HG02973 (cell line): ENCODE data around the gene OSBPL1A.

Source experiments
- ATAC-seq: cut with Tn5 transposase; IDR thresholded peaks from one replicate; pipeline ENCODE4 v1.9.1; 2021; ENCODE audit warnings: moderate library complexity; ENCODE audit not compliant: unreplicated experiment

The OSBPL1A gene

GRCh38 chr18:24230766-24231165 is 166.9 kb downstream of the OSBPL1A start:
- ATAC-seq, result no peak

DNA sequence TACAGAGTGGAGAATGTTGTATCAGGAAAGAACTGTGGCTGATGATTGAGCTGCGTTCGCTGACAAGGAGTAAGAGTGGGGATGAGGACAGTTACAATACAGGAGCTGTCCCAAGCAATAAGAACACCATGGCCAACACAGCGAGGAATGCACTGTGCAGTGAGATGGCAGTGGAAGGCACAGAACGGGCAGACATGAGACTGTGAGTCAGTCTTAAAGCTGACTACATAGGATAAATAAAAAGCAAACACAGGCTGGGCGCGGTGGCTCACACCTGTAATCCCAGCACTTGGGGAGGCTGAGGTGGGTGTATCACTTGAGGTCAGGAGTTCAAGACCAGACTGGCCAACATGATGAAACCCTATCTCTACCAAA is 169.0 kb downstream of the OSBPL1A start:
- ATAC-seq, result no peak

- no peak for ATAC-seq
These were observed 169.5 kb downstream of the OSBPL1A start for GRCh38 chr18:24227977-24228666.

DNA sequence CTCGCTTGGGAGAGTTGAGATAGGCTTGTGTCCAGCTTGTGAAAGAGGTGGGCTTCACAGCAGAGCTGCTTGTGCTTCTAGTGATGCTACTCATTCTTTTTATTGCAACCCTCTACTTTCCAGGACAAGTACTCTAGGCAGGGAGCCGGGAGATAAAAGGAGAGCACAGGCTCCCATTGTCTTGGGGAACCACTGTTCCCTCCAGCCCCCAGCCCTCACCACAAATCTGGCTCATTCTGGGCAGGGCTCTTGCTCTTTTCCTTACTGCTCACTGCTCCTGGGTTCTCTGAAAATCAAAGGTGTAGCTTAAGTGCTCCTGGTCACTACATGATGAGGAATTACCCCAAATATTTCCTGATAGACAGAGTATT is 177.3 kb downstream of the OSBPL1A start:
- ATAC-seq, result no peak

- no peak for ATAC-seq
These were observed 177.9 kb downstream of the OSBPL1A start for GRCh38 chr18:24219561-24220317.

GRCh38 chr18:24214913-24215312 is 182.7 kb downstream of the OSBPL1A start:
- no peak for ATAC-seq

- ATAC-seq, result no peak
These were observed 183.5 kb downstream of the OSBPL1A start for GRCh38 chr18:24214144-24214543.

GRCh38 chr18:24212939-24213338 is 184.7 kb downstream of the OSBPL1A start:
- ATAC-seq, result no peak

GRCh38 chr18:24209558-24209957 is 188.1 kb downstream of the OSBPL1A start:
- ATAC-seq, result no peak

DNA sequence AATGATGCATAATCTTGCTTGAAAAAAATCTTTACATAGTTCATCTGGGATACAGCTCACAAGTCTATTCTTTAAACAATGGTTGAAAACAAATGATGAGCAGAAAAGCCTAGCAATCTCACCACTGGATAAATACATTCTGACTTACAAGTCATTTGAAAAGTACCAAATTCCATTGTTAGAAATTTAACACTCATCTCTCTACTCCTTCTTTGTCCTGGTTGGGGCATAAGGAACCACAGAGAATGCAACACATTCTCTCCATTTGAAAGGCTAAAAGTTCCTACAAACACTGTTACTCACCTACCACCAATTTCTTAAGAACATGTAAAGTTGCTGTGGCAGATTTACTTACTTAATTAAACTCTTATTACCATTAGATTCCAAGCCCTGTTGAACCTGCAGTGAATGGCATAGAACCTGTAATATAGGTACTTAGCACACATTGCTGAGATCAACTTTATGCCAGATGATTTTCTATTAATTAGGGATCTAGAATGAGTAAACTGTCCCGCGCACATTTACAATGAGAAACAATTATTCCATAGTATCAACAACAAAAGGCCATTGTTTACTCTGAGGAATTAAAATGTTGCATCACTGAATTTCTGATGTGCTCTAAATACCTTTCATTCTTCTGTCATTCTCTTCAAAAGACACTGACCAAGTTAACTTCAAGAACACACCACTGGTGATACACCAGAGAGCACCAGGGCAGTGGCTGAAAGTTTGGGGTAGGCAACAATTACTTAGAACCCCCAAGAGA is 189.2 kb downstream of the OSBPL1A start:
- no peak for ATAC-seq

GRCh38 chr18:24204904-24205303 is 192.7 kb downstream of the OSBPL1A start:
- ATAC-seq, result no peak

GRCh38 chr18:24201699-24202687 is 195.6 kb downstream of the OSBPL1A start:
- ATAC-seq, result no peak

DNA sequence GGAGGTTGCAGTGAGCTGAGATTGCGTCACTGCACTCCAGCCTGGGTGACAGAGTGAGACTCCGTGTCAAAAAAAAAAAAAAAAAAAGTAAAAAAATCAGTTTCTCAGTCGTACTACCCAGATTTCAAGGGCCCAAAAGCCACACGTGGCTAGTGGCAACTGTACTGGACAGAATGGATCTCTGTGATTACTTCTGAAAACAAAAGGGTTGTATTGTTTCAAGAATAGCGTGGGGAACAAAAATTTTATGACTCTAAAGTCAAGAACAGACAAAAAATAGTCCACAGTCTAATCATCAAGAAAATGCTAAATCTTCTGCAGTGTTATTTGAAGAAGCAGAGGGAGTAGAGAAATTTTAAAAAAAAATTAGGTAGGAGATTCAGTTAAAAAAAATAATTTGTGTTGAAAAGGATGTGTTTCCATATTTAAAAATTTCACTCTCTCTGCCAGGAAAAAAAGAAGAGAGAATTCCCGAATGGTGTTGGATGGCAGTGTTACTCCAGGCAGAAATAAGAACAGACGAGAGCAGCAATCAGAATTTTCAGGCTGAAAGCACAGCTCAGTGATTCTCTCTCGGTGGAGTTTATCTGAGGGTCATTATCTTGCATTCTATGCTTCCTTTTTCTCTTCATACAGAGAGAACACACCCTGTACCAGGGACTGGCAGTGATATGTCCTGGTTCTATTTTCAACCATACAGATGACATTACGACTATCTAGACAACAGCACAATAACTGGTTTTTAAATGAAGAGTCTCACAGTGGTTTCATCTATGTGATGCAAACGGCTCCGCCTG is 196.9 kb downstream of the OSBPL1A start:
- ATAC-seq, result no peak

DNA sequence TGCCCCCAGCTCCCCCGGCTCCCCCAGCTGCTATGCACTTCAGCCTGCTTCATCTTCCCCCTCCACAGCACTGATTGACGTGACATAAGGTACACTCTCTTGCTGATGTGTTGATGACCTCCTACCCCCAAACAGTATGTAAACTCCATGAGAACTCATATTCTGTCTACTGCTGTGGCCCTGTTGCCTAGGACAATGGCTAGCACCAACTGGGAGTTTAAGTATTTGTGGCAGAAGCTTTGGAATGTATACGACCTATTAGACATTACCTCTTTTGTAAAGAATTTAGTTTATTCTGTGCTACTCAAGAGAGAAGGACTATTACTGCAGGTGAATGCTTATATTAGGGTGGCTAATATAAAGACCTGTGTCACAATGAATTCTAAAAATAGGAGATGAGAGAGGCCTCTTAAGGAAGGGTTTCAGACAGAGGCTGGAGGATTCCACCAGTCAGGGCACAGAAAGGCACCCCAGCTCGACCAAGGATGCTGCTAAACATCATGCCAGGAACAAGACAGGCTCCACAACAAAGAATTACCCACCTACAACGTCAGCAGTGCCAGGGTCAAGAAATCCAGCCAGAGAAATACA is 198.2 kb downstream of the OSBPL1A start:
- no peak for ATAC-seq

- ATAC-seq, result no peak
These were observed 199.2 kb downstream of the OSBPL1A start for GRCh38 chr18:24198461-24198860.

DNA sequence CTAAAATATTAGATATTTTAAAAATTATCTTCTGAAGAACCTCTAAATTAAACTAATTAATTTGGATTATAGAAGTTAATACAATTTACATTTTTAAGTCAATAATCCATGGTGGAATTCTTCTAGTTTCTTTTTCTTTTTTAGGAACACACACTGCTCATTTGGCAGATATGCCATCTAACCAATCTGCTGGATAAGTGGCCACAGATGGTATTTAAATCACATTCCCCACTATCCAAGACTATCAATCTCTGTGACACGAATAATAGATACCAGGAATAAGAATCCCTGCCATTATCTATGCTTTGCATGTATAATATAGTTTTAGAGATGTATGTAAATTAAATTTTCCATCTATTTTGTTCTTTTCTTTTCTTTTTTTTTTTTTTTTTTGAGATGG is 200.2 kb downstream of the OSBPL1A start:
- no peak for ATAC-seq

DNA sequence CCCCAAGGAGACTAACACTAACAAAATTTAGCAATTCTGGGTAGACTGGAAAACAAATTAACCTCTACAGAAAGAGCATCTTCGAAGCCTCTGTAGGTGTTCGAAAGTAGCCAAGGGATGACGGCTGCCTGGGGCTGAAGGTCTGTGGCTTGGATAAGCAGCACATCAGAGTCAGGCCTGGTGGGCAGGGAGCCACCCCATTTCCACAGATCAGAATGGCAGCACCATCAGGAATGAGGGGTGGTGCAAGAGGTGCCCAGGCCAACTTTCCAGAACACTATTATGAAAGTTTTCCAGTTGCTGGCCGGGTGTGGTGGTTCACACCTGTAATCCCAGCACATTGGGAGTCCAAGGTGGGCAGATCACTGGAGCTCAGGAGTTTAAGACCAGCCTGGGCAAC is 200.9 kb downstream of the OSBPL1A start:
- no peak for ATAC-seq

DNA sequence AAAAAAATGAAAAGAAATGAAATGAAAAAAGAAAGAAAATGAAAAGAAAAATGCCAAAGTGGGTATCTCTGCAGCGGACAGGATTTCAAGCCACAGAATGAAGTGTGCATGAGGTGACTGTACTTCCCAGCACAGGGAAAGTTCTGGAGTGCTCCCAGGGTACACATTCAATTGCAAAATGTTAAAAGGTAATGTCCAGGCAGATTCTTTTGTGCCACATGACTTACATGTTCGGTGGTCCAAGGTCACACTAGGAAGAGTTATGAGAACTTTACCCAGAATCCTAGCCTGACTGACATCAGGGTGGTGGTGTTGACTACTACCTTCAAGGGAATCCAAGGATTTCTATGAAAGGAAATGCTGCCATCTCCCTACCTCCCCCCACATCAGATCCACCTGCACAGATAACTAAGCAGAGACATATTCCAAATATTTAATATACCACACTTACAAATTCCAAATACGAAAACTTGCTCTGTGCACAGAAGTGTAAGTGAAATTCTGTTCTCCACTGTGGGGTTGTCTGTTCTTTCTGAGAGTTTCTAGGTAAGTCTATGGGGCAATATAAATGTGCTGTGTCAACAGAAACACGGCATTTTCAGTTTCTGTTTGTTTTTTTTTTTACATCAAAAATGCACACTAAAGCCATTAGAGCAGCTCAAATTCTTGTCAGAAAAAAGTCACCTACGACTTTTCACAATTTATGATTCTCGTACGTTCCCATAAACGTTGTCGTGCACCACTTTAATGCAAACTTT is 202.1 kb downstream of the OSBPL1A start:
- ATAC-seq, result no peak

GRCh38 chr18:24190590-24190989 is 207.0 kb downstream of the OSBPL1A start:
- no peak for ATAC-seq
